ENCODE measurements around the gene CD99.

- TF ChIP-seq, protein P1, sequence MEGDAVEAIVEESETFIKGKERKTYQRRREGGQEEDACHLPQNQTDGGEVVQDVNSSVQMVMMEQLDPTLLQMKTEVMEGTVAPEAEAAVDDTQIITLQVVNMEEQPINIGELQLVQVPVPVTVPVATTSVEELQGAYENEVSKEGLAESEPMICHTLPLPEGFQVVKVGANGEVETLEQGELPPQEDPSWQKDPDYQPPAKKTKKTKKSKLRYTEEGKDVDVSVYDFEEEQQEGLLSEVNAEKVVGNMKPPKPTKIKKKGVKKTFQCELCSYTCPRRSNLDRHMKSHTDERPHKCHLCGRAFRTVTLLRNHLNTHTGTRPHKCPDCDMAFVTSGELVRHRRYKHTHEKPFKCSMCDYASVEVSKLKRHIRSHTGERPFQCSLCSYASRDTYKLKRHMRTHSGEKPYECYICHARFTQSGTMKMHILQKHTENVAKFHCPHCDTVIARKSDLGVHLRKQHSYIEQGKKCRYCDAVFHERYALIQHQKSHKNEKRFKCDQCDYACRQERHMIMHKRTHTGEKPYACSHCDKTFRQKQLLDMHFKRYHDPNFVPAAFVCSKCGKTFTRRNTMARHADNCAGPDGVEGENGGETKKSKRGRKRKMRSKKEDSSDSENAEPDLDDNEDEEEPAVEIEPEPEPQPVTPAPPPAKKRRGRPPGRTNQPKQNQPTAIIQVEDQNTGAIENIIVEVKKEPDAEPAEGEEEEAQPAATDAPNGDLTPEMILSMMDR (IDR thresholded peaks at IDR 0.05), result no peak
- TF ChIP-seq POLR2AphosphoS5 (IDR thresholded peaks at IDR 0.05; ENCODE audit: insufficient read depth in 1 of 2, low read depth in 1 of 2) (no peak), POLR2A (IDR thresholded peaks at IDR 0.05) (no peak)
These were observed 17.6 kb downstream of the CD99 start for GRCh38 chrX:2708592-2709188.

Data from vagina (tissue), 2 donors.